ENCODE data around the gene CLUH.
A peak's percentile ranks its signal among the peaks of the same experiment; 100 is the strongest.

CLUH gene

GRCh38 chr17:2730764-2731353 is 19.3 kb upstream of the CLUH start:
- TF ChIP-seq CTCF (IDR thresholded peaks at IDR 0.05): no peak
- H3K27ac ChIP-seq: no peak overlapping the region
- no peaks in the 10 kb centered on the region for H3K79me2 ChIP-seq
- H3K9ac ChIP-seq: no peak overlapping the region
- H3K36me3 ChIP-seq (ENCODE audit: control insufficient read depth, insufficient read depth, low read length): no peaks in the 10 kb centered on the region
- H3K27me3 ChIP-seq (ENCODE audit: control insufficient read depth, insufficient read depth, low read length): no peaks in the 10 kb centered on the region
- no peak overlapping the region for H3K4me2 ChIP-seq (ENCODE audit: low read length)
- H3K4me1 ChIP-seq: no peaks in the 10 kb centered on the region
- H3K9me3 ChIP-seq (ENCODE audit: control insufficient read depth, low read length): no peaks in the 10 kb centered on the region
- no peak overlapping the region for H2AFZ ChIP-seq
- no peak overlapping the region for H3K4me3 ChIP-seq (ENCODE audit: low read depth, low read length)

- Histone ChIP-seq H3K4me1 (no peaks in the 10 kb centered on the region), H3K9me3 (ENCODE audit: control insufficient read depth, low read length) (no peaks in the 10 kb centered on the region), H3K36me3 (ENCODE audit: control insufficient read depth, insufficient read depth, low read length) (no peaks in the 10 kb centered on the region), H3K4me2 (ENCODE audit: low read length) (peak overlapping the region; percentile 28), H3K4me3 (ENCODE audit: low read depth, low read length) (no peak overlapping the region), H3K27ac (no peak overlapping the region), H3K79me2 (no peaks in the 10 kb centered on the region), H3K27me3 (ENCODE audit: control insufficient read depth, insufficient read depth, low read length) (no peaks in the 10 kb centered on the region), H2AFZ (no peak overlapping the region), H3K9ac (no peak overlapping the region)
- TF ChIP-seq CTCF (IDR thresholded peaks at IDR 0.05): no peak
Measured at GRCh38 chr17:2724784-2725164, 13.2 kb upstream of the CLUH start.

- no peaks in the 10 kb centered on the region for H3K9me3 ChIP-seq (ENCODE audit: control insufficient read depth, low read length)
Measured at GRCh38 chr17:2723997-2724783, 12.6 kb upstream of the CLUH start.

GRCh38 chr17:2723505-2723996 is 12.0 kb upstream of the CLUH start:
- Histone ChIP-seq H3K9ac (no peak overlapping the region), H3K79me2 (no peaks in the 10 kb centered on the region), H3K27ac (no peak overlapping the region), H3K4me3 (ENCODE audit: low read depth, low read length) (no peak overlapping the region), H2AFZ (no peak overlapping the region), H3K4me2 (ENCODE audit: low read length) (no peak overlapping the region), H3K4me1 (no peaks in the 10 kb centered on the region), H3K27me3 (ENCODE audit: control insufficient read depth, insufficient read depth, low read length) (no peaks in the 10 kb centered on the region), H3K9me3 (ENCODE audit: control insufficient read depth, low read length) (no peaks in the 10 kb centered on the region), H3K36me3 (ENCODE audit: control insufficient read depth, insufficient read depth, low read length) (no peaks in the 10 kb centered on the region)
- no peak for TF ChIP-seq CTCF (IDR thresholded peaks at IDR 0.05)

More at GRCh38 chr17:2723997-2724783, 12.6 kb upstream of the CLUH start:
- no peaks in the 10 kb centered on the region for H3K27me3 ChIP-seq (ENCODE audit: control insufficient read depth, insufficient read depth, low read length)
- H3K9ac ChIP-seq: no peak overlapping the region
- H3K27ac ChIP-seq: no peak overlapping the region
- H3K36me3 ChIP-seq (ENCODE audit: control insufficient read depth, insufficient read depth, low read length): no peaks in the 10 kb centered on the region
- TF ChIP-seq CTCF (IDR thresholded peaks at IDR 0.05): no peak
- no peaks in the 10 kb centered on the region for H3K79me2 ChIP-seq
- no peak overlapping the region for H3K4me3 ChIP-seq (ENCODE audit: low read depth, low read length)
- peak overlapping the region; percentile 47 for H3K4me2 ChIP-seq (ENCODE audit: low read length)
- H2AFZ ChIP-seq: no peak overlapping the region
- H3K4me1 ChIP-seq: no peaks in the 10 kb centered on the region
